Activated CD4-positive, alpha-beta T cell treated with anti-CD3 and anti-CD28 coated beads, Interleukin-2, amount 50 U/mL, for 16 hours (primary cell): ENCODE data around the gene NXT1.
A peak's percentile ranks its signal among the peaks of the same experiment; 100 is the strongest.
"Not testable (repeated sequence)": the region's sequence is repeated elsewhere in the genome, so short reads cannot be mapped to it uniquely, and the experiment has no call there.

Source experiments
- DNase-seq: peaks from one replicate; pipeline ENCODE4 v3.0.0-alpha.2; 2020

The NXT1 gene

DNA sequence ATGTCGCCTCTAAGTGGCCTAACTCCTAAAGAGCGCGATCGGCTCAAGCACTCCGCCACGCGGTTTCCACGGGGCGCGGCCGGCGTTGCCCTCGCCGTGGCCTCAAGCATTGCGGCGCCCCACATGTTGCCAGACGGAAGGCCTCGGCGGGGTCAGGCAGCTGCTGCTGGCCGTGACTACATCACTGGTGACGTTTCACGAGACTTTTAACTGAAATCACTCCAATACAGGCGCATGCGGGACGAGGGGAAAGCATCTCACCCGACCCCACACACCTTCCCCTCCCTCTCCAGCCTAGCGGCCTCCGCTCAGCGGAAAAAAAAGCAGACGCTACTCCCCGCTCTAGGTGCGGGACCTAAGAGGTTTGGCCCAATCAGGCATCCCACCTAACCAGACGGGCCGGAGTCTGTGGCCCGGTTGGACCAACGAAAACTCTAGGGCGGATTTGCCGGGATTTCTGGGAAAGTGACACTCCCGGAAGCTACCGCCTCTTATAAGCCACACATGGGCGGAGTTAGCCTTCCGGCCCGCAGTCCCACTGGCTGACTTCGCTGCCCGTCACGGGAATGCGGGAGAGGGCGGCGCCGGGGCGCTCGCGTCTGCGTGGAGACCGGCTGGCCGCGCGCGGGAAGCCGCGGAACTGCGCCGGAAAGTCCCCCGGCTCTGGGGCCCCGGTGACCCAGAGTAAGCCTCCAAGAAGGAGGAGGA lies at the start of gene NXT1:
TSS of gene NXT1 (plus strand) at position 596 of the 708 bp plus-strand sequence. CDS start 3,251 bp downstream, outside the sequence.
- peak; percentile 97 for DNase-seq

DNA sequence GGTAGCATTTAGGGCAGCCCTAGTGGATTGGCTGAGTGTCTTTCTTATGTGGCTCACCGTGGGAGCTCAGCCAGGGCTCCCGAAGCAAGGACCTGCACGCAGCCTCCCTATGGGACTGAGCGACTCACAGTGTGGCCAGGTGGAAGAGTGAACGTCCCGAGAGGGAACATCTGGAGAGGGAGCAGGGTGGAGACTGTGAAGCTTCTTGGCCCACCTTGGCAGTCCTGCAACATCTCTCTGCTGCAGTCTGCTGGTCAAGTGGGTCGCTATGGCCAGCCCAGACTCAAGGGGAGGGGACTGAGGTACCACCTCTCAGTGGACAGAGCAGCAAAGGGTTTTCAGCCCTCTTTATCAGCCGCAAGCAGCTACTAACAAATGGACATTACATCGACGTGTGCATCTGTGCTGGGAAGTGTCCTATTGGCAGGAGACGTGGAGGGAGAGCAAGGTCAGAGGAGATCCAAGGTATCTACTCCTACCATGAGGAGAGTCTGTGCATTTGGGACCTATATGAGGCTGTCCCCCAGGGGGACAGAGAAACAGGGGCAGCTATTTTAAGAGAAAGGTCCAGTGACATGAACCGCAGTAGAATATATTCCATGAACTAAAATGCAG lies 49.0 kb upstream of the NXT1 start:
- DNase-seq, result no peak

GRCh38 chr20:23302386-23302785 lies 48.2 kb upstream of the NXT1 start:
- no peak for DNase-seq

DNA sequence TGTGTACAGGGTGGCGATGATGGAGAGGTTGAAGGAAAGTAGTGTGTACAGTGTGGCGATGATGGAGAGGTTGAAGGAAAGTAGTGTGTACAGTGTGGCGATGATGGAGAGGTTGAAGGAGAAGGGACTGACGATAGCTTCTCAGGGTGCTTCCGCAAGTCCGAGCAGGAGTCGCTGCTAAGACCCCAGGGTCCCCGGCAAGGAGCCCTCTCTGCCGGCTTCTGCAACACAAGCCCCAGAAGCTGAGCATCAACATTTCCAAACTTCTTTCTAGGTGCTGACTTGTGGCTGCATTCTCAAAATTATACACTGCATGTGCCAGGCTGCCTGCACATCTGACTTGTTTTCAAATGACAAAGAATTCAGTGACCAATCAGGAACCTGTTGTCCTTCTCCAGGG lies 47.8 kb upstream of the NXT1 start:
- no peak for DNase-seq

- DNase-seq, result no peak
These were observed 47.1 kb upstream of the NXT1 start for GRCh38 chr20:23303325-23304102.

GRCh38 chr20:23304616-23305015 lies 46.0 kb upstream of the NXT1 start:
- no peak for DNase-seq

GRCh38 chr20:23305098-23305497 lies 45.5 kb upstream of the NXT1 start:
- DNase-seq, result no peak

GRCh38 chr20:23307393-23307792 lies 43.2 kb upstream of the NXT1 start:
- not testable (repeated sequence) for DNase-seq

- no peak for DNase-seq
These were observed 42.6 kb upstream of the NXT1 start for GRCh38 chr20:23308024-23308423.

GRCh38 chr20:23308908-23309307 lies 41.7 kb upstream of the NXT1 start:
- no peak for DNase-seq

- no peak for DNase-seq
These were observed 40.8 kb upstream of the NXT1 start for GRCh38 chr20:23309781-23310180.

DNA sequence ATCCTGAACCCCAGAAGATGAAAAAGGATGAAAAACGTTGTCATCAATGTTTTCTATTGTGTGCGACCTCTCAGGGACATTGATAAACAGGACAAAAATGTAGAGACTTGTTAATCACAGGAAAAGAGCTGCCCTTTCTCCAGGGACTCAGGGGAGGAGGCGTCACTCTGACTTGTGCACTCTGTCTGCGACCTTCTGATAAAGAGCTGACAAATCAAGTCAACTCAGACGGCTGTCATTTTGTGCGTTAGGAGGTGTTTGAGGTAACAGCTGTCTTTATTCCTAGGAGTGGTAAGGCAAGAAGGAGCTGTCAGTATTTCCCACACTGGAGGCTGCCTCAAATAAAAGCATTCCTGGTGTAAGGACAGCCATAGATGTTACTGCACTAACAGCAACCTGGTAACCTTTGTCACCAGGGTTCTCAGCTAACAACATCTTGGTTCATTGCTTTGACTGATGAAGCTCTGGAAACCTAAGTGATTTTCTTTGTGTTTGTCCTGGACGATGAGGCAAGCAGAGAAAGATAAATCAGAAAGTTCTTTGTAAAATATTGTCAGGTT lies 38.6 kb upstream of the NXT1 start:
- no peak for DNase-seq

- no peak for DNase-seq
These were observed 37.3 kb upstream of the NXT1 start for GRCh38 chr20:23313271-23313670.

DNA sequence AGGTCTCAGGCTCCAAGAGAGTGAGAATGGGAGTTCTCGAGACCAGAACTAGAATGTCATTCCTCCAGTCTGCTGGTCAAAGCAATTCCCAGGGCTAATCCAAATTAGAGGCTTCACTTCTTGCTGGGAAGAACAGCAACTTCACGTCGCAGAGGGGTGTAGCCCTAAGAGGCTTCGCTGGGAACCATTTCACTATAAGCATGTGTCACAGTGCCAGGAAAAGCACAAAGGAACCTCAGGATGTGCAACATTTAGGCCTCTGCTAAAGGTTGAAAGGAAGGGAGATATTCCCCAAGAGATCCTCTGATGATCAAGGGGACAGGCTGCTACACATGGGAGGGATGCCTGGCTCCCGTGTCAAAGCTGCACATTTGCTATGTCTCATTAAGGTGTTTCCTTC lies 35.9 kb upstream of the NXT1 start:
- DNase-seq, result no peak

- DNase-seq, result no peak
These were observed 35.5 kb upstream of the NXT1 start for GRCh38 chr20:23315099-23315498.

GRCh38 chr20:23316626-23317025 lies 34.0 kb upstream of the NXT1 start:
- DNase-seq, result no peak

GRCh38 chr20:23317081-23317480 lies 33.5 kb upstream of the NXT1 start:
- DNase-seq, result no peak

DNA sequence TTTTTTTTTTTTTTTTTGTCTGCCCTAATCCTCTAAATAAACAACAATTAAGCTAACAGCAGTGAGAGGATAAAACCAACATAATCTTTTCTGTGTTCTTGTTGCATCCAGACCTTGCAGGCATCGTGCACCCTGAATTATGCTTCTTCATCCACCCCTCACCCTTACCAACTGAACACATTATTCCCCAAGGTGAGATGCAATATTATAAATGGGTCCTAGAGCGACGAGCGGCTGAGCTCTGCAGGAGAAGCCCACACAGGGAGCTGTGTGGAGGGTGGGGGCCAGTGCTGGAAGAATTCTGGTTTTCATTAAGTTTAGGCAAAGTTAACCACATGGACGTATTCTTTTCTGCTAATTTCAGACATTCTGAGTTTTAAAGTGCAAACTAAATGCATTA lies 32.2 kb upstream of the NXT1 start:
- no peak for DNase-seq

DNA sequence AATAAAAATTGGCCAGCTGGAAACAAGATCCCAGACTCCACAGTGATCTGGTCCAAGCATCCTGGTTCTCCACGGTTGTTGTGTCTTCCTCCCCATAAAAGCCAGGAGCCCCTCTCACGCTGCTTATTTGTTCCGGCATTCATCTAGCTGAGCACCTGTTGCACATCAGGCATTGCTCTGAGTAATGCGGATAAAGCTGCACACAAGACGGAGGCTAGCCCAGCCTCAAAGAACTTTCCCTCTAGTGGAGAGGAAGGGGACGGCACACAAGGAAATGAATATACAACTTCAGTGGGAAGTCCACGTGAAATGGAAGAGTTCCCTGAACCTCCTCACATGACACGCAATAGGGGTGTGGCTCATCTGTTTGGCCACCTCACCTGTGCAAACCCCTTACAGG lies 30.3 kb upstream of the NXT1 start:
- no peak for DNase-seq

DNA sequence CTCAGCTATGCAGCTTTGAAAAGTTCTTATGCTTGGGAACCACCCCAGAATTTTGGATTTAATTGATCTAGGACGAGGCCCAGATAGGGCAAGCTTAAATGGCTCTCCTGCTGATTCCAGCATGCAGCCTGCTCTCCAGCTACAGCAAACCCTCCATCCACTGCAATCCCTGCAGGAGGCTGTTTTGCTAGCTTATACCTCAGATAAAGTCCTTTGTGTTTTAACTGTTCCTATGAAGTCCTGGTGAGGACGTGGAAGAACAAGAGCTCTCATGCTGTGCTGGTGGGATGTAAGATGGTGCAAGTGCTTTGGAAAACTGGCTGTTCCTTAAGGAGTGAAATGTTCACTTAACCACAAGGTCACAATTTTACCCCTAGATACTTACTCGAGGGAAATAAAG lies 25.5 kb upstream of the NXT1 start:
- DNase-seq, result no peak

DNA sequence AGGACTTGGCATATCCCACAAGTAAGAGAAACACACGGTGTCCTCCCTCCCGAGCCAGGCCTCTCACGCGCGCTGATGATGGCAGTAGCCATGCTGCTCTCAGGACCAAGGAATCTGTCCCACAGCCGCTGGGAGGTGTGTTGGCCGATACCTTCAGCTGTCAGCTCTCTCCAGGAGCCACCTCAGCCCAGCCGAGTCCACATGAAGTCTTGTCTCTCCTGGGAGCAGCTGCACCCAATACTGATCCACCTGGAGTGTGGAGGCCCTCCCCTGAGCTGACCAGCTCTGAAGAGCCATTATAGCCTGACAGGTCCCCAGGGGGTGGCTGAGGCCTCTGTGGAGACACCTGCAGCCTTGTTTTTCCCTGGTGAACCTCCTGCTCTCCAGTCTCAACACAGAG lies 23.8 kb upstream of the NXT1 start:
- DNase-seq, result no peak

- no peak for DNase-seq
These were observed 22.8 kb upstream of the NXT1 start for GRCh38 chr20:23327617-23328333.
